GM19043 (cell line): ENCODE results near the gene CCDC175.

ENCODE experiments used
- ATAC-seq: cut with Tn5 transposase; IDR thresholded peaks from one replicate; pipeline ENCODE4 v1.9.1; 2021; ENCODE audit warnings: low read depth; ENCODE audit not compliant: unreplicated experiment

CCDC175 gene

GRCh38 chr14:59483363-59483762 is 93.2 kb downstream of the CCDC175 start:
- ATAC-seq, result no peak

- ATAC-seq, result no peak
Measured at GRCh38 chr14:59482541-59483331, 93.9 kb downstream of the CCDC175 start.

GRCh38 chr14:59481871-59482540 is 94.6 kb downstream of the CCDC175 start:
- no peak for ATAC-seq

- ATAC-seq, result no peak
Measured at GRCh38 chr14:59481407-59481806, 95.2 kb downstream of the CCDC175 start.

GRCh38 chr14:59480166-59480565 is 96.4 kb downstream of the CCDC175 start:
- no peak for ATAC-seq

GRCh38 chr14:59478540-59478939 is 98.1 kb downstream of the CCDC175 start:
- no peak for ATAC-seq

- no peak for ATAC-seq
Measured at GRCh38 chr14:59475709-59476108, 100.9 kb downstream of the CCDC175 start.

GRCh38 chr14:59474172-59474571 is 102.4 kb downstream of the CCDC175 start:
- no peak for ATAC-seq

- peak; percentile 20 for ATAC-seq
Measured at GRCh38 chr14:59465316-59466135, 111.1 kb downstream of the CCDC175 start, which contains the start of gene GPR135. Gene GPR135, minus strand, starts transcription at chr14:59465380. Its CDS starts 154 bp downstream, at chr14:59465226.

GRCh38 chr14:59464486-59465315 is 111.9 kb downstream of the CCDC175 start:
- ATAC-seq, result peak; percentile 55

- no peak for ATAC-seq
Measured at GRCh38 chr14:59463787-59464485, 112.7 kb downstream of the CCDC175 start.

GRCh38 chr14:59461891-59462290 is 114.7 kb downstream of the CCDC175 start:
- ATAC-seq, result no peak

GRCh38 chr14:59460378-59460777 is 116.2 kb downstream of the CCDC175 start:
- no peak for ATAC-seq

GRCh38 chr14:59458486-59458885 is 118.1 kb downstream of the CCDC175 start:
- no peak for ATAC-seq

GRCh38 chr14:59455411-59455810 is 121.2 kb downstream of the CCDC175 start:
- no peak for ATAC-seq
